ENCODE data around the gene GAS1. TPM values are rescaled to one million over a fixed set of nuclear protein-coding genes. Genes with fewer than 3 reads are reported as not detected.

The GAS1 gene
- total RNA-seq, 1 donor from 2014 or later, result 70.0 TPM

DNA sequence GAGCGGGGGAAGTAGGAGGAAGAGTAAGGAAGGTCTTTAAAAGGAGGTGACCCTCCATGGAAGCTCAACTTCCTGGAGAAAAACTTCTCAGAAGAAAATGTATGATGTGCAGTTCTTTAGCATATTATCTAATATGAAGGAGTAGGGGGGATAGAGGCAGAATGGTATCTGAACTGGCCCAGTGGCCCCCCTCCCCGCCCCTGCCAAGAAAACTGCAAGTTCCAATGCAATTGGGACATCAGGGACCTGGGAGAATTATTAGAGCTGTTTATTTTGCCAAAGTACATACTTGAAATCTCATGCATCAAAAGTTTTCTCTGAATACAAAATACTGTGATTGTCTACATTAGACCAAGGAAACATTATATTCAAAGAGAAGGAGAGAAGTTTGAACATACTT lies 40.6 kb upstream of the GAS1 start:
- H3K27ac Mint-ChIP-seq (ENCODE audit: unreplicated experiment), result no peak overlapping the region
- H3K4me1 Mint-ChIP-seq (ENCODE audit: low read depth), result peaks cover 19% of the 10 kb centered on the region
- no peaks in the 10 kb centered on the region for H3K36me3 Mint-ChIP-seq (ENCODE audit: low read depth)
- H3K4me3 Mint-ChIP-seq (ENCODE audit: unreplicated experiment), result no peak overlapping the region
- H3K9me3 Mint-ChIP-seq (ENCODE audit: low read depth), result no peaks in the 10 kb centered on the region
- no peak for DNase-seq (ENCODE audit: low spot score)
- TF ChIP-seq, protein P1, sequence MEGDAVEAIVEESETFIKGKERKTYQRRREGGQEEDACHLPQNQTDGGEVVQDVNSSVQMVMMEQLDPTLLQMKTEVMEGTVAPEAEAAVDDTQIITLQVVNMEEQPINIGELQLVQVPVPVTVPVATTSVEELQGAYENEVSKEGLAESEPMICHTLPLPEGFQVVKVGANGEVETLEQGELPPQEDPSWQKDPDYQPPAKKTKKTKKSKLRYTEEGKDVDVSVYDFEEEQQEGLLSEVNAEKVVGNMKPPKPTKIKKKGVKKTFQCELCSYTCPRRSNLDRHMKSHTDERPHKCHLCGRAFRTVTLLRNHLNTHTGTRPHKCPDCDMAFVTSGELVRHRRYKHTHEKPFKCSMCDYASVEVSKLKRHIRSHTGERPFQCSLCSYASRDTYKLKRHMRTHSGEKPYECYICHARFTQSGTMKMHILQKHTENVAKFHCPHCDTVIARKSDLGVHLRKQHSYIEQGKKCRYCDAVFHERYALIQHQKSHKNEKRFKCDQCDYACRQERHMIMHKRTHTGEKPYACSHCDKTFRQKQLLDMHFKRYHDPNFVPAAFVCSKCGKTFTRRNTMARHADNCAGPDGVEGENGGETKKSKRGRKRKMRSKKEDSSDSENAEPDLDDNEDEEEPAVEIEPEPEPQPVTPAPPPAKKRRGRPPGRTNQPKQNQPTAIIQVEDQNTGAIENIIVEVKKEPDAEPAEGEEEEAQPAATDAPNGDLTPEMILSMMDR (IDR thresholded peaks at IDR 0.05), result no peak
- no peaks in the 10 kb centered on the region for H3K27me3 Mint-ChIP-seq (ENCODE audit: low read depth)

DNA sequence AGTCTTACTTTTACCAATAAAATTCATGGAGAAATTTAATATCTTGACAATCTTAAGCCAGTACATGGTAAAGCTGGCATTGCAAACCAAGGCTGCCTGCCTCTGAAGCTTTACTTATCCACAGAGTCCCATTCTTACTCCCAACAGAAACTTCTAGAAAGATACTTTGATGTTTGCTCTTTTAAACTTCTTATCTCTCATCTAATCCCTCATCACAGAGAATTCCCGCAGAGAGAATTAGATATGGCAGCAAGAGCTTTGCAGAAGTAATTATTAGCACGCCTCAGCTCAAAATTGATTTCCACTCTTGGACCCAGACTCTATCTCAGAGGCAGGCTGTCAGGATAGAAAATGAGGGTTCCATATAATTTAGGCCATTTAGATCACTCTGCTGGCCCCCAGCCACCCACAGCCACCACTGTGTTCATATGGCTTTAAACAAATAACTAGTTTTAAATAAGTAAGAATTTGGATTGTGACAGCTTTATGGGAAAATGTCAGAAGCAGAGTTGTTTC lies 37.9 kb upstream of the GAS1 start:
- Mint-ChIP-seq H3K4me3 (ENCODE audit: unreplicated experiment) (no peak overlapping the region), H3K4me1 (ENCODE audit: low read depth) (peaks cover 20% of the 10 kb centered on the region), H3K36me3 (ENCODE audit: low read depth) (no peaks in the 10 kb centered on the region), H3K9me3 (ENCODE audit: low read depth) (no peaks in the 10 kb centered on the region), H3K27ac (ENCODE audit: unreplicated experiment) (no peak overlapping the region), H3K27me3 (ENCODE audit: low read depth) (no peaks in the 10 kb centered on the region)
- TF ChIP-seq, protein P1 (IDR thresholded peaks at IDR 0.05), result no peak
- DNase-seq (ENCODE audit: low spot score), result no peak

DNA sequence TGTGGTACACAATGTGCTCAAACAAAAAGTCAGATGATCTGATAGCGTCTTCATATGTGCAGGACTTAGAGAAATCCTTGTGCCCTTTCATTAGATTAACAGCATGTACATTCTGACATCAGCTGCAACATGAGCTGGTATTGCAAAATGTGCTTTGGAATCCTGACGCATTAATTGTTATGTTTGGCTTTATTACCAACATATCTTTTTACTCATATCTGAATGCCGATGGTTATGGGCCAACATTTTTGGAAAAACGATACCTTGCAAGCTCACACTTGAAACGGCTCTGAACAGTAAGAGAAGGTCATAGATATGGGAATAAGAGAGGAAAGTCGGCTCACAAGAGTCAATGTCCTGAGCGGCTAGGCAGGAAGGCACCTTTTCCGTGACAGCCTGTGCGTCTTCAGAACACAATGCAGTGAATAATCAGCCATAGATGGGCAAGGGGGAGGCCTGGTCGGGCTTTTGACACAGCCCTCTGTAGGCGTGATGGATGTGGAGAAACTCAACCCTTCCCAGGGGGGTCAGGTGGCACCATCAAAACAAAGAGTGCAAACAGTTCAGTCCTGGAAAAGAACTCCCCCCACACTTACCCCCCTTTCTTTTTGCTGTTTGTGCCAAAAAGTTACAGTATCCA lies 36.4 kb upstream of the GAS1 start:
- Mint-ChIP-seq H3K4me1 (ENCODE audit: low read depth) (peaks cover 33% of the 10 kb centered on the region), H3K27ac (ENCODE audit: unreplicated experiment) (peak overlapping the region; percentile 86), H3K27me3 (ENCODE audit: low read depth) (no peaks in the 10 kb centered on the region), H3K9me3 (ENCODE audit: low read depth) (peaks cover 6% of the 10 kb centered on the region), H3K36me3 (ENCODE audit: low read depth) (no peaks in the 10 kb centered on the region), H3K4me3 (ENCODE audit: unreplicated experiment) (peak overlapping the region; percentile 42)
- TF ChIP-seq, protein P1 (IDR thresholded peaks at IDR 0.05), result no peak
- DNase-seq (ENCODE audit: low spot score), result no peak

DNA sequence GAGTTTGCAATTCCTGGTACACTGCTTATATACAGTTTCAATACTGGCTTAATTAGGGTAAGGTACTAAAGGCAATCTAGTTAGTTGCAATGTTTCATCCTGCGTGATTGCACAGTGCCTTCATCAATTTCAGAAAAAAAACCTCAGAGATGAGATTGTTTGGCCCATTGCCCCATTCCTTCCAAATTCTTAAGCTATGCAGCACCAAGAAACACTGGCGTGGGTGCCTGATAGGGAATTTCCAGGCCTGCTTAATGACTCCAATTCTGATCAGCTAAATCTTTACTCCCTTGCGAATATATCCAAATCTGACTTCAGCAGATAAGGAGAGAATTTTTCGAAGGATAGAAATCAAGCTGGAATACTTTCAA lies 35.9 kb upstream of the GAS1 start:
- no peaks in the 10 kb centered on the region for H3K27me3 Mint-ChIP-seq (ENCODE audit: low read depth)
- H3K4me3 Mint-ChIP-seq (ENCODE audit: unreplicated experiment), result no peak overlapping the region
- no peak for DNase-seq (ENCODE audit: low spot score)
- no peaks in the 10 kb centered on the region for H3K36me3 Mint-ChIP-seq (ENCODE audit: low read depth)
- peaks cover 6% of the 10 kb centered on the region for H3K9me3 Mint-ChIP-seq (ENCODE audit: low read depth)
- peaks cover 38% of the 10 kb centered on the region for H3K4me1 Mint-ChIP-seq (ENCODE audit: low read depth)
- H3K27ac Mint-ChIP-seq (ENCODE audit: unreplicated experiment), result peak overlapping the region; percentile 86
- TF ChIP-seq, protein P1 (IDR thresholded peaks at IDR 0.05), result no peak

DNA sequence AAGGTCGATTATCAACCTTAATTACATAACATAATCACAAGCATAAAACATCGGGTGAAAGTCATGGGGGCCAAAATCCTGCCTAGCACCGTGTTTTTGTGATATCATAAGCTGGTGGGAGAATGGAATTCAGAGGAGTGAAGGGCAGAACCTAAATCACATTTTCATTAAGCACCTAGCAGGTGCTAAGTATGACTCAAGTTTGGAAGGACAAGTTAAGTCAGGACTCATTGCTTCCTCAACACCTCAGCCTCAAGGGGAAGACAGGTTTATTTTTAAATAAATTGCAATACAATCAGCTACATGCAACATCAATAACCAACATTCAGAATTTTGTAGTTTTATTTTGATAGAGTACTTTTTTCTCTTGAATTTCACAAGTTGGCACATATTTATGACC lies 33.5 kb upstream of the GAS1 start:
- H3K27ac Mint-ChIP-seq (ENCODE audit: unreplicated experiment), result no peak overlapping the region
- no peak for DNase-seq (ENCODE audit: low spot score)
- peaks cover 53% of the 10 kb centered on the region for H3K4me1 Mint-ChIP-seq (ENCODE audit: low read depth)
- no peaks in the 10 kb centered on the region for H3K36me3 Mint-ChIP-seq (ENCODE audit: low read depth)
- peaks cover 6% of the 10 kb centered on the region for H3K9me3 Mint-ChIP-seq (ENCODE audit: low read depth)
- H3K27me3 Mint-ChIP-seq (ENCODE audit: low read depth), result no peaks in the 10 kb centered on the region
- H3K4me3 Mint-ChIP-seq (ENCODE audit: unreplicated experiment), result no peak overlapping the region
- TF ChIP-seq, protein P1 (IDR thresholded peaks at IDR 0.05), result no peak

Data from chondrocyte (in vitro differentiated cells).